ENCODE measurements around the gene DIDO1.

The DIDO1 gene

DNA sequence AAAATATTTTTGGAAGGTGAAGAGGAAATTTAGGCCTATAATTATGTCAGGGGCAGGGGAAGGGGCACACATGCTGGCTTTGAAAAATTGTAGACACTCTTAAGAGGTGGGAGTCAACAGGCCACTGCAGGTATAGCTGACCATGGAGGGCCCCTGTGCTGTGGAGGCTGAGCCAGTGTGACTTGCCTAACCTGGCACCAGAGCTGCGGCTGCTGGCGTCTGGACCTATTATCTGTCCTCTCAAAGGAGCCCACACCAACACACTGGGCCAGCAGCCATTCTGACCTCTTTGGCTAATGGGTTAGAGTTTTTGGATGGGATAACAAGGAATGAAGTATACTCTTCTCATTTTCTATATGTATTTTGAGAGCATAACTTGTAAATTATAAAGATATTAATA is 16.2 kb upstream of the DIDO1 start:
- in situ Hi-C loops (cut with HindIII; ENCODE audit: low sequenced_read_pairs), result no loop called here
- TF ChIP-seq, protein P1, sequence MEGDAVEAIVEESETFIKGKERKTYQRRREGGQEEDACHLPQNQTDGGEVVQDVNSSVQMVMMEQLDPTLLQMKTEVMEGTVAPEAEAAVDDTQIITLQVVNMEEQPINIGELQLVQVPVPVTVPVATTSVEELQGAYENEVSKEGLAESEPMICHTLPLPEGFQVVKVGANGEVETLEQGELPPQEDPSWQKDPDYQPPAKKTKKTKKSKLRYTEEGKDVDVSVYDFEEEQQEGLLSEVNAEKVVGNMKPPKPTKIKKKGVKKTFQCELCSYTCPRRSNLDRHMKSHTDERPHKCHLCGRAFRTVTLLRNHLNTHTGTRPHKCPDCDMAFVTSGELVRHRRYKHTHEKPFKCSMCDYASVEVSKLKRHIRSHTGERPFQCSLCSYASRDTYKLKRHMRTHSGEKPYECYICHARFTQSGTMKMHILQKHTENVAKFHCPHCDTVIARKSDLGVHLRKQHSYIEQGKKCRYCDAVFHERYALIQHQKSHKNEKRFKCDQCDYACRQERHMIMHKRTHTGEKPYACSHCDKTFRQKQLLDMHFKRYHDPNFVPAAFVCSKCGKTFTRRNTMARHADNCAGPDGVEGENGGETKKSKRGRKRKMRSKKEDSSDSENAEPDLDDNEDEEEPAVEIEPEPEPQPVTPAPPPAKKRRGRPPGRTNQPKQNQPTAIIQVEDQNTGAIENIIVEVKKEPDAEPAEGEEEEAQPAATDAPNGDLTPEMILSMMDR (IDR thresholded peaks at IDR 0.05; ENCODE audit: low read depth, low read length), result no peak
- no peak for DNase-seq (ENCODE audit: low read depth, low spot score)
- no peak overlapping the region for H3K4me3 ChIP-seq (ENCODE audit: low read depth, low read length)

DNA sequence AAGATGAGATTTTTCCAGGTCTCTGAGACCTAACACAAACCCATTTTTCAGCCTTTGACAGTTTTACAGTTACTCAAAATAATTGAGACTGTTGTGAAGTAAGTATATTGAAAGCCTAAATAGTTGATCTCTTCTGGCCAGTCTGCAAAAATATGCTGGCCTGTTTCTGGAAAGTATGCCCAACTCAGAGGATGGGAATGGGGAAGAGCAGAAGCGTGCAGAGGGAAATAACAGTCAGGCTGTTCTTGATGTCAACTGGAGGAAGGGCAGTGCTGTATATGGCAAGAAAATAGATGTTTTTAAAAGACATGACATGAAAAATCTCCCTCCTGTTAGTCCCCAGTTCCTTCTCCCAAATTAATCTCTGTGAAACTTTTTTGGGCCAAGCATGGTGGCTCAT is 15.5 kb upstream of the DIDO1 start:
- DNase-seq (ENCODE audit: low read depth, low spot score), result no peak
- TF ChIP-seq, protein P1 (IDR thresholded peaks at IDR 0.05; ENCODE audit: low read depth, low read length), result no peak
- in situ Hi-C loops (cut with HindIII; ENCODE audit: low sequenced_read_pairs), result no loop called here
- H3K4me3 ChIP-seq (ENCODE audit: low read depth, low read length), result no peak overlapping the region

DNA sequence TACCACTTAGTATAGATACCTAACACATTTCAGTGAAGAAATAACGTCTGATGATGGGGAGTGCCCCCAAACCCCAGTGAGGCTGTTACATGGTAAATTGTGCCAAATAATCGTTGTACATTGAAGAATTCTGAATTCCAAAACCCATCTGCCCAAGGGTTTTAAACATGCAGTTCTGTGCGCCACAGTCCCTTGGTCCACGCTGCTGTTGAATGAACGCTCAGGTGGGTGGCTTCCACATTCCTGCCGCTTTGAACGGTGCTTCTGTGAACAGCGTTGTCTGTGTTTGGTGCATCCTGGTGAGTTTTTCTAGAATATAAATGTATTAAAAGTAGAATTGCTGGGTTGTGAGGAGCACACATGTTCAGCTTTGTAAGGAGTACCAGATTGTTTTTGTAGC is 14.6 kb upstream of the DIDO1 start:
- DNase-seq (ENCODE audit: low read depth, low spot score), result no peak
- in situ Hi-C loops (cut with HindIII; ENCODE audit: low sequenced_read_pairs), result no loop called here
- TF ChIP-seq, protein P1 (IDR thresholded peaks at IDR 0.05; ENCODE audit: low read depth, low read length), result no peak
- no peak overlapping the region for H3K4me3 ChIP-seq (ENCODE audit: low read depth, low read length)

DNA sequence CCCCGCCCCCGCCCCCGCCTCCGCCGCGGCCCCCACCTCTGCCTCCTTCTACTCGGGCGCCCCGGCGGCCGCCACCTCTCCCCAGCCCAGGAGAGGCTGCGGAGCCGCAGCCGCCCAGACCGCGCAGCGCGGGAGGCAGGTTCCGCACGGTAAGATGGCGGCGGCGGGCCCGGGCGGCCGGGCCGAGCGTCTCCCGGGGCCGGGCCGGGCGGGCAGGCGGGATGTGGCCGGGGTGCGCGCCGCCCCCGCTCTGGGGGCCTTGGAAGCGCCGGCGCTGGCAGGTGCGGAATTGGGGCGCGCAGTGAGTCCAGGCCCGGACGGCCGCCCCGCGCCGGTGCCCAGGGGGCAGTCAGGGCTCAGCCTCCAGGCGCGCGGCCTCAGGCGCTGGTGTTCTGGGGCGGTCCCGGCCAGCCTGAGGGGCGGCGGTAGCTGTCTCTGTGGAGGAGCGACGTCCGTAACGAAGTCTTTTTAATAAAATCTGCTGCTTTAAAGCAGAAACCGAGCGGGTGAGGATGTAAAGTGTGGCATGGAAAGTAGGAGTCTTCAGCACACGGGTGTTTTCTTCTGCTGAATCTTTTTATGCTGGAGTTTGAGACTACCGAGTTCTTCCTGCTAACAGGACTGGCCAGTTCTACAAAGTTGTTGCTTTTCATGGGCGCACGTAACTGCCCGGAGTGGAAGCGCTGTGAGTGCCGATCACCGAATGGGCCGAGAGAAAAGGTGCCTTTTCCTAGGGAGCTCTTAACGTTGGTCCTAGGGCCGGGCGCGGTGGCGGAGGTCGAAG is 12.0 kb upstream of the DIDO1 start, which contains the start of gene GID8:
GID8 (plus strand) TSS at position 43 of the 784 bp plus-strand sequence. CDS start 3,356 bp downstream, outside the sequence.
- peak; percentile 49 for DNase-seq (ENCODE audit: low read depth, low spot score)
- in situ Hi-C loops (cut with HindIII; ENCODE audit: low sequenced_read_pairs), result no loop called here
- TF ChIP-seq, protein P1 (IDR thresholded peaks at IDR 0.05; ENCODE audit: low read depth, low read length), result no peak
- H3K4me3 ChIP-seq (ENCODE audit: low read depth, low read length), result peak within 1 kb of the TSS; percentile 84

DNA sequence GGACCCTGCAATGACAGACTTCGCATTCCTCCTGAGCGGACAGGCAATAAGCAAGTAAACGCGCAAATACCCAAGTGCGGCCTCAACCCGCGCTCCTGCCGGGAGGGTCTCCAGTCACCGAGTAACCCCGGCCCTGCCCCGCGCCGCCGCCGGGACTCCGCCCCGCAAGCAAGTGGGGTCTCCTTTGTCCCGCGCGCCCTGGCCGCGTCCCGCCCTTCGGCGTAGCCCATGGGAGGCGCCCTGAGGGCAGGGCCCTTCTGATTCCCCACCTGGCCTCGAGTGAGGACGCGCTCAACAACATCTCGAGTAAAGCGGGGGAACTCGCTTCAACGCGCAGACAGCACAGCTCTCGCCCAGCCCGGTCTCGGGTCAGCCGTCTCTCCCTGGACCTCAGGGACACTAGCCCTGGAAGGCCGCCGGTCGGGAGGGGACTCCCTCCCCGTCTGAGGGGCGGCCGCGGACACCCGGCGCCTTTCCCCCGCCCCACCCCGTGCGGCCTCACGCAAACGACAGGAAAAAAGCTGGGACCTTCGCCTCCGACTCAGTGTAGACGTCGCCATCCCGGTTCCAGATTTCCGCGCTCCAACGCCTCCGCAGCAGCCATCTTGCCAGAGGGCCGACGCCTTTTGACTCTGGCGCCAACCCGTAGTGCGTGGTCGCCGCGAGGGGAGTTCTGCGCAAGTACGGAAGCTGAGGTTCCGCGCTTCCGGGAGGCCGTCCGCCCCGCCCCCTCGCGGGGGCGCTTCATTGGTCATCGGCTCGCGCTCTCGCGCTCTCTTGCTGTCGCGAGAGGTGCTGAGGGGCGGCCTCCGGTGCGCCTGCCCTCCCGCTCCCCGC is 11.2 kb upstream of the DIDO1 start:
- TF ChIP-seq, protein P1 (IDR thresholded peaks at IDR 0.05; ENCODE audit: low read depth, low read length), result no peak
- peak; percentile 97 for DNase-seq (ENCODE audit: low read depth, low spot score)
- H3K4me3 ChIP-seq (ENCODE audit: low read depth, low read length), result peak overlapping the region; percentile 84
- in situ Hi-C loops (cut with HindIII; ENCODE audit: low sequenced_read_pairs), result no loop called here

DNA sequence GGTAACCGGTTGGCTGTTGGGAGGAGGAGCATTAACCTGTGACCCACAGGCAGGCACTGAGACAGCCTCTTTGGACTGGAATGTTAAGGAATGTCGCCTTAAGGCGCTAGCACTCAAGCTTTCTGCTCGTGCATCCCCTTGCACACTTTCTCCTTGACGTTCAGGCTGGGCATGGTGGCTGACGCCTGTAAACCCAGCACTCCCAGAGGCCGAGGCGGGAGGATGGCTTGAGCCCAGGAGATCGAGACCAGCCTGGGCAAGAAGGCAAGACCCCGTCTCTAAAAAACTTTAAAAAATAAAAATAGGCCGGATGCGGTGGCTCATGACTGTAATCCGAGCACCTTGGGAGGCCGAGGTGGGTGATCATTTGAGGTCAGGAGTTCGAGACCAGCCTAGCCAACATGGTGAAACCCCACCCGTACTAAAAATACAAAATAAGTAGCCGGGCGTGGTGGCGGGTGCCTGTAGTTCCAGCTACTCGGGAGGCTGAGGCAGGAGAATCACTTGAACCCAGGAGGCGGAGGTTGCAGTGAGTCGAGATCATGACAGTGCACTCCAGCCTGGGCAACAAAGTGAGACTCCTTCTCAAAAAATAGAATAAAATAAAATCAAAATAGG is 9.8 kb upstream of the DIDO1 start:
- in situ Hi-C loops (cut with HindIII; ENCODE audit: low sequenced_read_pairs), result no loop called here
- no peak for DNase-seq (ENCODE audit: low read depth, low spot score)
- TF ChIP-seq, protein P1 (IDR thresholded peaks at IDR 0.05; ENCODE audit: low read depth, low read length), result no peak
- peak overlapping the region; percentile 82 for H3K4me3 ChIP-seq (ENCODE audit: low read depth, low read length)

Measured in astrocyte of the spinal cord (primary cell).